CD14-positive monocyte (primary cell): ENCODE measurements around the gene CEP112. TPM values are rescaled to one million over a fixed set of nuclear protein-coding genes. Genes with fewer than 3 reads are reported as not detected.

Experiments
- DNase-seq, 3 donors: peaks; one replicate each; pipeline ENCODE4 v3.0.0-alpha.2; 2011 to 2022
- H2AFZ ChIP-seq: 2 replicates; pipeline ENCODE4 v1.6.0; 2012; ENCODE audit warnings: mild to moderate bottlenecking, low read depth, low read length, inconsistent platforms; ENCODE audit not compliant: insufficient read depth, poor library complexity, severe bottlenecking
- H3K27ac ChIP-seq, 2 donors: 1 replicate in 1 of 2; 2 replicates in 1 of 2; pipeline ENCODE4 v1.5.1; 2012 to 2013; ENCODE audit warnings: low read length in 2 of 2, control low read depth in 1 of 2, inconsistent platforms in 1 of 2, low read depth in 1 of 2, mild to moderate bottlenecking in 1 of 2
- H3K27me3 ChIP-seq, 2 donors: one replicate each; pipeline versions ENCODE4 v1.6.0 to v1.6.1; 2011 to 2013; ENCODE audit warnings: low read length in 2 of 2; ENCODE audit not compliant: control insufficient read depth in 2 of 2, insufficient read depth in 2 of 2
- H3K36me3 ChIP-seq, 2 donors: replicated peaks in 1 of 2; 1 replicate in 1 of 2; 2 replicates in 1 of 2; pipeline versions ENCODE4 v1.5.1 to v1.6.1; 2012 to 2013; ENCODE audit warnings: low read length in 2 of 2, control low read depth in 1 of 2, inconsistent platforms in 1 of 2, mild to moderate bottlenecking in 1 of 2; ENCODE audit not compliant: insufficient read depth in 2 of 2, control insufficient read depth in 1 of 2
- H3K4me1 ChIP-seq, 2 donors: 1 replicate in 1 of 2; 2 replicates in 1 of 2; pipeline versions ENCODE4 v1.5.1 to v1.6.1; 2012 to 2013; ENCODE audit warnings: low read length in 2 of 2, control low read depth in 1 of 2, inconsistent platforms in 1 of 2, mild to moderate bottlenecking in 1 of 2, moderate library complexity in 1 of 2; ENCODE audit not compliant: insufficient read depth in 2 of 2, control insufficient read depth in 1 of 2
- H3K4me2 ChIP-seq: replicated peaks from 2 replicates; pipeline ENCODE3; 2012; ENCODE audit warnings: low read length, moderate library complexity, mild to moderate bottlenecking; ENCODE audit not compliant: poor library complexity, severe bottlenecking; ENCODE audit errors: extremely low read depth
- H3K4me3 ChIP-seq, 3 experiments: fragments of 200-600 bp in 1 of 3; sonication (generic) in 1 of 3; replicated peaks in 1 of 3; 1 replicate in 2 of 3; 2 replicates in 1 of 3; pipeline ENCODE4 v1.5.1; 2011 to 2013; ENCODE audit warnings: low read length in 3 of 3, mild to moderate bottlenecking in 3 of 3, control low read depth in 2 of 3, low read depth in 2 of 3, inconsistent platforms in 1 of 3, moderate library complexity in 1 of 3
- H3K79me2 ChIP-seq: 2 replicates; pipeline ENCODE4 v1.6.0; 2012; ENCODE audit warnings: mild to moderate bottlenecking, control low read depth, inconsistent platforms, low read length, moderate library complexity; ENCODE audit not compliant: insufficient read depth
- H3K9ac ChIP-seq: 2 replicates; pipeline ENCODE4 v1.6.0; 2017; ENCODE audit warnings: low read length, mild to moderate bottlenecking; ENCODE audit not compliant: insufficient read depth, poor library complexity, severe bottlenecking
- H3K9me3 ChIP-seq, 2 donors: replicated peaks in 1 of 2; 1 replicate in 1 of 2; 2 replicates in 1 of 2; pipeline versions ENCODE4 v1.5.1 to v1.6.1; 2012 to 2013; ENCODE audit warnings: low read length in 2 of 2, control low read depth in 1 of 2; ENCODE audit not compliant: control insufficient read depth in 1 of 2, insufficient read depth in 1 of 2
- H4K20me1 ChIP-seq: 2 replicates; pipeline ENCODE4 v1.6.0; 2012; ENCODE audit warnings: mild to moderate bottlenecking, low read length, control low read depth, moderate library complexity; ENCODE audit not compliant: insufficient read depth
- H3K27ac Mint-ChIP-seq, 7 donors: one replicate each; pipeline ENCODE4 v1.8.0; 2020; ENCODE audit warnings: mild to moderate bottlenecking in 7 of 7, mixed read lengths in 7 of 7, moderate library complexity in 6 of 7, inconsistent platforms in 2 of 7
- H3K27me3 Mint-ChIP-seq, 3 donors: one replicate each; pipeline ENCODE4 v1.8.0; 2021 to 2022; ENCODE audit warnings: low read depth in 3 of 3, mild to moderate bottlenecking in 3 of 3, mixed read lengths in 3 of 3, moderate library complexity in 3 of 3, inconsistent platforms in 1 of 3
- H3K36me3 Mint-ChIP-seq, 2 donors: one replicate each; pipeline ENCODE4 v1.8.0; 2020; ENCODE audit warnings: mixed read lengths in 2 of 2, inconsistent platforms in 1 of 2, mild to moderate bottlenecking in 1 of 2
- H3K4me1 Mint-ChIP-seq: one replicate; pipeline ENCODE4 v1.8.0; 2020; ENCODE audit warnings: mild to moderate bottlenecking, mixed read lengths
- H3K4me3 Mint-ChIP-seq, 2 donors: one replicate each; pipeline ENCODE4 v1.8.0; 2020; ENCODE audit warnings: mild to moderate bottlenecking in 2 of 2, mixed read lengths in 2 of 2, moderate library complexity in 1 of 2
- H3K9me3 Mint-ChIP-seq, 7 donors: one replicate each; pipeline ENCODE4 v1.8.0; 2020 to 2022; ENCODE audit warnings: mixed read lengths in 7 of 7, mild to moderate bottlenecking in 6 of 7, moderate library complexity in 6 of 7, inconsistent platforms in 2 of 7
- CTCF ChIP-seq: fragments of 200-600 bp; IDR thresholded peaks from one replicate; pipeline ENCODE4 v1.8.0; 2022; ENCODE audit warnings: antibody characterized with exemption, mild to moderate bottlenecking
- WGBS: methylation state at CpG from one replicate; pipeline ENCODE4 v1.1.5; 2013; ENCODE audit warnings: missing lambda C conversion rate; ENCODE audit not compliant: insufficient coverage; 5-methylcytosine and 5-hydroxymethylcytosine counted together
- intact Hi-C, 2 donors: fragments of 100-400 bp; cut with micrococcal nuclease; formaldehyde crosslinking; loops; one replicate each; pipeline versions ENCODE4 v1.15.0 to v1.15.1; 2023
- polyA plus RNA-seq, 3 donors: library from polyadenylated mRNA; depleted of rRNA in 1 of 3; unstranded in 2 of 3; stranded (reverse) in 1 of 3; fragments of 300-500 nt in 2 of 3; fragments of >200 nt in 1 of 3; fragmentation: Illumina TruSeq in 2 of 3; gene quantifications; 1 replicate in 2 of 3; 2 replicates in 1 of 3; pipeline ENCODE4 v1.2.3, GENCODE V29; 2012 to 2021

The CEP112 gene
- polyA plus RNA-seq, 3 donors: 0.10 TPM; not detected in 2

- H3K9me3 ChIP-seq: no peaks in the 10 kb centered on the region
- no peak overlapping the region for H3K4me2 ChIP-seq
- WGBS: 95% methylated on average over 7 of the region's 9 CpGs
- no peak for DNase-seq
- no peaks in the 10 kb centered on the region for H3K36me3 Mint-ChIP-seq
- intact Hi-C loops: no loop called here
- H3K27me3 Mint-ChIP-seq: peaks cover 4 to 27% (median 13%) of the 10 kb centered on the region in 3 donors
- no peaks in the 10 kb centered on the region for H3K36me3 ChIP-seq
- H3K9ac ChIP-seq: no peak overlapping the region
- H3K4me3 Mint-ChIP-seq: no peak overlapping the region
- no peaks in the 10 kb centered on the region for H4K20me1 ChIP-seq
- H3K9me3 Mint-ChIP-seq: peaks cover 0 to 4% (median 0%) of the 10 kb centered on the region in 7 donors
- H3K27me3 ChIP-seq: peaks cover 0 to 2% of the 10 kb centered on the region in 2 donors
- TF ChIP-seq CTCF: no peak
- no peak overlapping the region for H3K4me3 ChIP-seq
- no peaks in the 10 kb centered on the region for H3K4me1 ChIP-seq
- H2AFZ ChIP-seq: no peak overlapping the region
- no peak overlapping the region for H3K27ac ChIP-seq
- H3K27ac Mint-ChIP-seq: no peak overlapping the region
- H3K4me1 Mint-ChIP-seq: no peaks in the 10 kb centered on the region
- H3K79me2 ChIP-seq: no peaks in the 10 kb centered on the region
Observed at GRCh38 chr17:66211047-66211810, 19.3 kb upstream of the CEP112 start.

- H3K9ac ChIP-seq: no peak overlapping the region
- Mint-ChIP-seq H3K4me3 (no peak overlapping the region), H3K4me1 (no peaks in the 10 kb centered on the region), H3K27ac (no peak overlapping the region), H3K9me3 (peaks cover 0 to 3% (median 0%) of the 10 kb centered on the region in 7 donors), H3K36me3 (no peaks in the 10 kb centered on the region), H3K27me3 (peaks cover 2 to 22% (median 13%) of the 10 kb centered on the region in 3 donors)
- no peak overlapping the region for H2AFZ ChIP-seq
- H3K4me3 ChIP-seq: no peak overlapping the region
- no peaks in the 10 kb centered on the region for H3K79me2 ChIP-seq
- intact Hi-C loops: no loop called here
- no peaks in the 10 kb centered on the region for H3K36me3 ChIP-seq
- 100% methylated on average over 2 of the region's 2 CpGs for WGBS
- no peak for DNase-seq
- no peak overlapping the region for H3K27ac ChIP-seq
- TF ChIP-seq CTCF: no peak
- no peaks in the 10 kb centered on the region for H3K4me1 ChIP-seq
- H3K9me3 ChIP-seq: no peaks in the 10 kb centered on the region
- H3K27me3 ChIP-seq: peaks cover 0 to 2% of the 10 kb centered on the region in 2 donors
- H4K20me1 ChIP-seq: no peaks in the 10 kb centered on the region
- no peak overlapping the region for H3K4me2 ChIP-seq
Observed at GRCh38 chr17:66210208-66210574, 18.3 kb upstream of the CEP112 start.
